GM18909 (cell line): ENCODE results near the gene GSTA3.
"Not testable (repeated sequence)": the region's sequence is repeated elsewhere in the genome, so short reads cannot be mapped to it uniquely, and the experiment has no call there.

Experiments used
- ATAC-seq: cut with Tn5 transposase; IDR thresholded peaks from one replicate; pipeline ENCODE4 v1.9.1; 2021; ENCODE audit warnings: mild to moderate bottlenecking; ENCODE audit not compliant: unreplicated experiment, poor library complexity

The GSTA3 gene

DNA sequence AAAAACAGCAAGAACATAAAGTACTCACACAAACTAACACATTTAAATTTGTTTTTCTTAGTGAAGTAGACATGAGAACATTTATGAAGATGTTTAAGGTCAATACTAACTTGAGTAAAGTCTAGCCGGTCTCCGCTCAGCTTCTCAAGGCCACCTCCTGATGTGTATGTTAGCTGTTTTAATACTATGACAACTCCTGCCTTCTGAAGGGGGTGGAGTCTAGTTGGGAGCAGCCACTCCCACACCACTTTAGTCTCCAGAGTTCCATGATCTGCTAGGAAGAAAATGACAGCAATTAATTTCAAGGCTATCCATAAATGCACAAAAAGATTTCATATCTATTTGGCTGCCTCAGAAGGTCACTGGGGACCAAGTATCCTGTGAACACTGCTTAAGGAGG is at the start of gene GSTA3:
Gene GSTA3 (minus strand): TSS at position 168 of the 400 bp plus-strand sequence. CDS start 3,864 bp downstream, outside the sequence.
- no peak for ATAC-seq

DNA sequence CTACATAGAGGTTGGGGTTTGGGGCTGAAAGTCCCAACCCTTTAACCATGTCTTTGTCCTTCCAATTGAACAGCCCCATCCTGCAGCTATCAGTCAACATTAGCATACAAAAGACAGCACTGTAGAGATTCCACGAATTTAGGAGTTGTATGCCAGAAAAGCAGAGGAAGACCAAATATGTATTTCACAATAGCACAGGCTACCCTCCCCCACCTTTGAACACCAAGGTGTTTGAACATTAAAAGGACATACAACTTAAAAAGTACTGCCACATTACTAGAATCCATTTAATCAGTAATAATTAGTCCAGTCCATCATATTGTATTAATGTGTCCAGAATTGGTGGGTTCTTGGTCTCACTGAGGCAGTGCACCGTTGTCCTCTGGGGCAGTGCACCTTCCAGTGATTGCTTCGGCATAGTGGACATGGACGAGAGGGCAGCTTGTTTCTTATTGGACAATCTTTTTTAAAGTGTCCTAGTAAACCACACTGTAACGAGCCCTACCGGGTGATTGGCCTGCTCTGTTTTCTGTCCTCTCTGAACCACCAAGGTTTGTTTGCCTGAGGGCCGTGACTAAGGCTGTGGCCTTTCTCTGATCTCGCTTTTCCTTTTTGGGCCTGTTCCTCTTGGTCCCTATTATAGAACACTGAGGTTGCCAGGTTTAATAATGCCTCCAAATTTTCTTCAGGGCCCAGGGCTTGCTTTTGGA is 49.2 kb upstream of the GSTA3 start:
- no peak for ATAC-seq

DNA sequence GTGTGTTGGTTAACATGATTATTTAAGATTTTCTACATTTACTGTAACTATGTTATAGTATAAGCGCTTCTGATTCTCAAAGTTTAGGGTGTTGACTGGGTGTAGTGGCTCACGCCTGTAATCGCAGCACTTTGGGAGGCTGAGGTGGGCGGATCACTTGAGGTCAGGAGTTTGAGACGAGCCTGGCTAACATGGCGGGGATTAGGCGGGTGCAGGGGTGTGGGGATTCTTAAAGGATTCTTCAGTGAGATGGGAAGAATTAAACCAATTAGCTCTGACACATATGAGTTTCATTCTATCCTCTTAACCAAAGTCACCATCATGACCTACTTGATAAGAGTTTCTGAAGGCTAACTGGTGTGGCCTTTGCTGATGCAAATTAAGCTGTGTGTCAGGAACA is 46.4 kb upstream of the GSTA3 start:
- no peak for ATAC-seq

DNA sequence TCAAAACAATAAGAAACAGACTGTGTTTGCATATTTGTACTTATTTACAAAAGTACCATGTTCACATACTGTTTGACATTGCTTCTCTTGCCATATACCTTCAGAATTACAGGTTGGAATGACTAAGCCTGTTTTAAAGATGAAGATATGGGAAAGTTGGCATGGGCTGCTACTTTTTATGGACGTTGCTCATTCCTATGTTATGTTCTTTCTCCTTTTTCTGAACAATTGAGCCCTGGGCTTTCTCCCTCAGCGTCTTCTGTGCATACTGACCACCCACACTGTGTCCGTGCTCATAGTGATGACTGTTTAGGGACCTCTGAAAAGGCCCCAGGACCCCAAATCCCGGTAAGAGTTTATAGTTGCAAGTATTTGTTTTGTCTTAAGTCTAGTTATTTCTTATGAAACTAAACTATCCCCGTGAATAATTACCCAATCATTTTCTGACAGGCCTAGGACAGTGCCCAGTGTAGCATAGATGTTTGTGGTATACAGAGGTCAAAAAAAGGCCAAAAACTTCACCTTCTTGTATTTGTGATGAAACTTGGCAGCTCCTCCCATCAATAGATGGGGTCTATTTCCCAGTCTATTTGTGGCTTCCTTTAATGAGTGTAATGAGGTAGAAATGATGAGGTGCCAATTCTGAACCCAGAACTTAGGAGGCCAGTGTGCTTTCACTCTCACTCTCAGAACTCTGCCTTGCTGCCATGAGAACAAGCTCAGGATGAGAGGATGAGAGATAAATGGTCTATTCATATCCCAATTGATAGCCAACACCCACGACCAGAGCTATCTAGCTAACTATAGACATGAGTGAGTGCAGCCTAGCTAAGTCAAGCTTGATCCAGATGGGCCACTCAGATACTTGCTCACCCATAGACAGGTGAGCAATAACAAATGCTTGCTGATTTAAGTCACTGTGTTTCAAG is 44.7 kb upstream of the GSTA3 start:
- no peak for ATAC-seq

DNA sequence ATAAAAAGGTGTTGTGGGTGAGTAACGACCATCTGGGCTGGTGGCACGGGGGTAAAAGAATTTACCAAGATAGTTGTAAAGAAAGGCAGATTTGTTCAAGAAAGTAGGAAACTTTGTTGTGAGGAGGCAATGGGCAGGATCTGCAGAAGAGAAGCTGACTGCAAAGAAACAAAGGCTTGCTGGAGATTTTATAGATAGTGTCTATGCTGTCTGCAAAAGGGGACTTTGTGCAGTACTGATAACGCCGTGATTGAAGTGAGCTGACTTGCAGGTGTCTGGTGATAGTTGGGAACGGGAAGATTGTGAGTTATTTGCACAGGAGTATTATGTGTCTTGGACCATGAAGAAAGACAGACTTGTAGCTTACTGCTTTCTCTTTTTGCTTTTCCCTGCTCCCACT is 36.8 kb upstream of the GSTA3 start:
- no peak for ATAC-seq

DNA sequence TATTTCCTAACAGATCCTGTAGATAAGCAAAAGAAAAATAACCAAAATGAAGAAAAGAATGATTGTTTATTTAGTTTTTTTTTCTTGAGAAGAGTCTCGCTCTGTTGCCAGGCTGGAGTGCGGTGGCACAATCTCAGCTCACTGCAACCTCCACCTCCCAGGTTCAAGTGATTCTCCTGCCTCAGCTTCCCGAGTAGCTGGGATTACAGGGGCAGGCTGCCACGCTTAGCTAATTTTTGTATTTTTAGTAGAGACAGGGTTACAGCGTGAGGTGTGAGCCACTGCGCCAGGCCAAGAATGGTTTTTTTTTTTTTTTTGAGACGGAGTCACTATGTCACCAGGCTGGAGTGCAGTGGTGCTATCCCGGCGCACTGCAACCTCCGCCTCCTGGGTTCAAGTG is 33.3 kb upstream of the GSTA3 start:
- ATAC-seq: not testable (repeated sequence)

DNA sequence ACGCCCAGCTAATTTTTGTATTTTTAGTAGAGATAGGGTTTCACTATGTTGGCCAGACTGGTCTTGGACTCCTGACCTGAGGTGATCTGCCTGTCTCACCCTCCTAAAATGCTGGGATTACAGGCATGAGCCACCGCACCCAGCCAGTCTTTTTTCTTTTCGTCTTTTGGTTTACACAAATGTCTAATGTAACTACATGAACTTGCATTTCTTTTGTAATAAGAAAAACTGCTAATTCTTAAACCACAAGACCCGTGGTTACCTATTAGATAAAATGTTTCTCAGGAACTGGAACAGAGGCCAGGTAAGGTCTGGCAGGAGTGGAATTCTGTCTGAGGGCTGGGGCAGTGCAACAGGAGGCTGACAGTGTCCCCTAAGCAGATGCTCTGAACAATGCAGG is 32.7 kb upstream of the GSTA3 start:
- no peak for ATAC-seq

DNA sequence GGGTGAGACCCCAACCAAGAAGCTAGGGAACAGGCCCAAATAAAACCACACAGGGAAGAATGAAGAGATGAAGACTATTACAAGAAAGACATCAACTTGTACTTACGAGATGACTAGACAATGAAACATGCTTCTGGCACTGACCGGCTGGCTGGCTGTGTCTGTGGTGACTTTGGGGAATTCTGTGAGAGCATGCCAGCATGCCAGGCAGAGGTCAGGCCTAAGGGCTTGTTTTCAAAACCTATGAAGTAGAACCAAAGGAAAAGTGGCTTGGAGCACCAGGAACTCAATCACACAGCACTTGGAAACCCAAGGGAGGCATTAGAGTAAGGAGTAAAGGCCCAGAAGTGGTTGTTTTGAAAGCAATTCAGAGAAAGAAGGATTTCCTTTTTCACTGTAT is 28.4 kb upstream of the GSTA3 start:
- no peak for ATAC-seq

DNA sequence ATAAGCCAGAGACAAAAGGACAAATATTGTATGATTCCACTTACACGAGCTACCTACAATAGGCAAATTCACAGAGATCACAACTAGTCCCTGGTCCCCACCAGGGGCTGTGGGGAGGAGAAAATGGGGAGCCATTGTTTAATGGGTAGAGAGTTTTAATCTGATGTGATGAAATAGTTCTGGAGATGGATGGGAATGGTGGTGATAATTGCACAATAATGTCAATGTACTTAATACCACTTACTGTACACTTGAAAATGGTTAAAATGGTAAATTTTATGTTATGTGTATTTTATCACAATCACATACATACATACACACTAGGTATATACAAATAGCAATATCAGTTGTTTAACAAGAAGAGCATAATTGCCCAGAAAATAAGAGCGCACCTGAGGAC is 24.3 kb upstream of the GSTA3 start:
- ATAC-seq: no peak

DNA sequence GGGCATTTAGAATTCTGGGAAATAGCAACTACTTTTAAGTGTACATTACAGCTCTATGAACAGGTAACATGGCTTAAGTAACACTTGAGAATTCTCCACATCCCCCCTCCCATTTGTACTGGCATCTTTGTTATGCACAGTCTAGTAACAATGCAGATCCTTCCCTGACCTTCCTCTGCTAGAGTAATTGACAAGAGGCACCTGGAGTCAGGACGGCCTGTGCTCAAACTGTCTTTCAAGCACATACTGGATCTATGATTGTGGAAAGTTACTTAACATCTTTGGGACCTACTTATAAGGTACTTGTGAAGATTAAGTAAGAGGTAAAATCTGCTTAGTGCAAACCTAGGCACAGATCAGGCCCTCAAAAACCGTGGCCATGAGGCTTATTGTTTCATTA is 21.9 kb upstream of the GSTA3 start:
- no peak for ATAC-seq

DNA sequence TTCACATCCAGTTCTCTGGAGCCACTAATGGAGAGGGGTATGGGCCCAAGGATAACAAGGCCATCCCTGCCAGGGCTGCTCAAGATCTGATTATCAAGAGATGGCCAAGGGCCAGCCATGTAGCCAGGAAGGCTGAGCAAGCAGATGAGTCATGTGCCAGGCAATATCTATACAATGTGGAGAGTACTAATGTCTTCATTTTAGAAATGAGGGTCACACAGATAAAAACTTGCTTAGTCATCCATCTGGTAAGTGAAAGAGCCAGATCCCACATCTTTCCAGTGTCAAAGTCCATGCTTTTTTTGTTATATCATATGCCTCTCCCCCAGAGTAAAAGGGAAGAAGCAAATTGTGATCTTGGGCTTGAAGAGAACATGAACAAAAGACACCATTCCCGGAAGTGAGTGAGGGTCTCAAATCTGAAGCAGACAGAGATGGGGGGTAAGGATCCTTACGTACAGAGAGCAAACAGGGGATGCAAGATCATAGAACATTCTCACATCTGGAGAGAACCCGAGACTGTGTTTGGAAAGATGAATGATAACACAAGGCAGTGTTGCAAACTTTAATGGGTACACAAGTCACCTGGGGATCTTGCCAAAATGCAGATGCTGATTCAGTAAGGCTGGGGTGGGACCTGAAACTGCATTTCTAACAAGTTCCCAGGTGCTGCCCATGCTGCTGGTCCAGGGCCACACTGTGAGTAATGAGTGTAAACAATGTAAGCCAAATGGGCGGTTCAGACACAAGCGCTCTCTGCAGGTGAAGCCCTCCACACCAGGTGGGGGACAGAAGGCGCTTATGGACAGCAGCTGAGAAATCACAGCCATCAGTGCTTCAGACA is 20.0 kb upstream of the GSTA3 start:
- ATAC-seq: no peak

DNA sequence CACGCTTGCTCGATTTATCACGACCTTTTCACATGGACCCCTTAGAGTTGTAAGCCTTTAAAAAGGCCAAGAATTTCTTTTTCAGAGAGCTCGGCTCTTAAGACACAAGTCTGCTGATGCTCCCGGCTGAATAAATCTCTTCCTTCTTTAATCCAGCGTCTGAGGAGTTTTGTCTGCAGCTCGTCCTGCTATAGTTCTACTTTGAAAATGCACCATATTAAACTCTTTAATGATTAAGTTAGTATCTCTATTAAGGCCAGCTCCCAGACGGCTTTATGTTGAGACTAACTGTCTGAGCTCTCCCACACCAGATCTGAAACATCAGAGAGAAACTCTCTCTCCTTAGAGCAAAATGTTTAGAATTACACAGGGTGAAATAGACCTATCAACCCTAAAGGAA is 18.0 kb upstream of the GSTA3 start:
- no peak for ATAC-seq

DNA sequence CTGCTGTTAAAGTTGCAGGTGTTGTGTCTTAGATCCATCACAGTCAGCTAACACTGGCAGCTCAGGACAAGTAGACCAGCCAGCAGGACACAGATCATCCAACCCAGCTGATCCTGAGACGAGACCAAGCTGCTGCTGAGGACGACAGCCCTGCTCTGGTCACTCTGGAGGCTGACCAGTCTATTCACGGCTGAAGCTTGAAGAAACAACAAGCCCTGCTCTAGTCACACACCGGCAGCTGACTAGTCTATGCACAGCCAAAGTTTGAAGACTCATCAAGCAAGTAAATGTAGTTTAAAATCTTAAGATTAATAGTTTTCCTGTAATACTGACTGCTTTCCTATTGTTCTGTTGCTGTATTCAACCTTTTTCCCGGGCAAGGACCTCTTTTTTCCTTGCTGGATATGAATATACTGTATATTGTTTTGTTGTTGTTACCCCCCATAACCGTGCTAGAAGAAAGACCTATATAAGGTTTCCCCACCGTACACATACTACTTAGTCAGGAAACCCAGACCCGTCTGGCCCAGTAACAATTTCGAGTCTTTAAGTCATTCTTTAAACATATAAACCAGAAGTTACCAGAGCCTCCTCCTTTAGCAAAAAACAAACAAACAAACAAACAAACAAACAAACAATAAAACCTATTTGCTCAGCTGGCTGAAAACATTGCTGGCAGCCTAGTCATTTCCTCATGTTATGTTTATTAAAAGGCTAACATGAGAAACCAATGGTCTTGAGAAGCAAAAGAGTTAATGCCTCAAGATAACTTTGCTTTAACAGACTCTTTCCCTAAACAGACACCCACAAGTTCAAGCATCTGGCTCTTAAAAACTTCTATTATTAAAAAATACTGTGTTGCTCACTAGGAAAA is 16.7 kb upstream of the GSTA3 start:
- ATAC-seq: no peak

DNA sequence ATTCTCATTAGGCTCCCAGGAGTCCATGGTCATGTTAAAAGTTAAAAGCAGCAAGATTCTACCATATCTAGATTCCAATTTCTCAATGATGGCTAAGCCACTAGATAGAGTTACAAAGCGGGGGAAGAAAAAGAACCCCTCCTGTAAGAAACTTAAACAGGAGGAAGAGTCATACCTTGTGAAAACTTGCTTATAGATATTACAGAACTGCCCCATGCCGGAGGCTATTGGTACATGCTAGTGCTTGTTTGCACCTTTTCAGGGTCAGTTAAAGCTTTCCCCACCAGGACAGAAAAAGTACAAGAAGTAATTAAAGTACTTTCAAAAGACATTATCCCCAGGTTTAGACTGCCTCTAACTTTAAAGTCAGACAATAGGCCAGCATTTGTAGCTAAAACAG is 15.5 kb upstream of the GSTA3 start:
- no peak for ATAC-seq

DNA sequence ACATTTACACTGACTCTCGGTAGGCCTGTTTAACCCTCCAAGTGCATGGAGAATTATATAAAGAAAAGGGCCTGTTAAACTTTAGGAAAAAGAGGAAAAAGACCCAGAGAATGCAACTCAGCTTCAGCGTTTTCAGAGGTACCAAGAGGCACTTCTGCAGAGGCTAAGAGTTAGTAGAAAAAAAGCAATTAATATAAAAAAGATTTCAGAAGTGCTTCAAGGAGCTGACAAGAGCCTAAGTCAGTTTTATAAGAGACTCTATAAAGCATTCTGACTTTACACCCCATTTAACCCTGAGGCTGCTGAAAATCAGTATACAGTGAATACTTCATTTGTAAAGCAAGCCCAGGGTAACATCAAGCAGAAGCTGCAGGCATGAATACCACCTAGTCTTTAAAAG is 14.2 kb upstream of the GSTA3 start:
- ATAC-seq: not testable (repeated sequence)

DNA sequence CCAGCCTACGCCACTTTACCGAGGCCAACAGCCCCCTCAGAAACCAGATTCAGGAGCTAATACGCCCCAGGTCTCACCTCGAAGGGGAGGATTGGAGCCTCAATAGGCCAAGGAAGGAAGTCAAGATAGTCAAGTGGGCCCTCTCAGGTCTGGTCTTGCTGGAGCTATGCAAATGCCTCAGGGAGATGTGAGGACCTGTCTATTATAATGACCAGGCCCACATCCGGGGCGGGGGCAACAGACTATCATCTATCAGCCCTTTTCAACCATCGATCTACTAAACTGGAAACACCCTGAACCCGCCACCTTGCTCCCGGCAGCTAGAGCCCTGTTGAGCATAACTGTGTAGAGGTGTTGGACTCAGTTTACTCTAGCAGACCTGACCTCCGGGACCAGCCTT is 12.7 kb upstream of the GSTA3 start:
- ATAC-seq: no peak

DNA sequence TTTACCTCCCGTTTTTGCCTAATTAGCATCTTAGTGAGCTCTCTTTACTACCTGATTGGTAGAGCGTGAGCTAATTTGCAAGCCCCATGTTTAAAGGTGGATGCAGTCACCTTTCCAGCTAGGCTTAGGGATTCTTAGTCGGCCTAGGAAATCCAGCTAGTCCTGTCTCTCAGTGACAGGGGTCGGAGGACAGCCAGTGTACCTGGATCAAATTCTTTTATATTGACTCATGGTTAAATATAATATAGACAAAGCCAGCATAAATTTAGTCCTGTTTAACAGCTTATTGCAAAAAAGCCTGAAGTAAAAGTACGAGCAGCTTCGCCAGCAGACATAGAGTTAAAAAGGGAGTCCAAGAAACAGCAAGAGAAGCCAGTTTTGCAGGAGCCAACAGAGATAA is 12.2 kb upstream of the GSTA3 start:
- no peak for ATAC-seq

DNA sequence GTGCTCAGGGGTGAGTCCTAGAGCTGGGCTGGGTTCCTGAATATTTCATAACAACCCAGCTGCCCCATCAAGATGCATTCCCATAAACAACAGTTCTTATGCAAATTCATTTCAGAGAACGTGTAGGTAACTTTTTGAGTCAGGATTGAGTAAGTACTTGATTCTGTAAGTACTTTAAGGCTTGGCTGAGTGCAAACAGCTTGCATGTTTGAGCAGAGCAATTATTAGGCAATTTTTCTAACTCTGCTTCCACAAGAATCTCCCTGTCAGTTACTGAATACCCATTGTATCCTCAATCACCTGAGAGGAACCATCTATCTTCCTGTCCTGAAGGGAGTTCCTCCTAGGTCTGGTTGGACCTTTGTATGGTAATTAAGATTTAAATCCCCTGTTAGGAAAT is 10.0 kb upstream of the GSTA3 start:
- ATAC-seq: not testable (repeated sequence)

DNA sequence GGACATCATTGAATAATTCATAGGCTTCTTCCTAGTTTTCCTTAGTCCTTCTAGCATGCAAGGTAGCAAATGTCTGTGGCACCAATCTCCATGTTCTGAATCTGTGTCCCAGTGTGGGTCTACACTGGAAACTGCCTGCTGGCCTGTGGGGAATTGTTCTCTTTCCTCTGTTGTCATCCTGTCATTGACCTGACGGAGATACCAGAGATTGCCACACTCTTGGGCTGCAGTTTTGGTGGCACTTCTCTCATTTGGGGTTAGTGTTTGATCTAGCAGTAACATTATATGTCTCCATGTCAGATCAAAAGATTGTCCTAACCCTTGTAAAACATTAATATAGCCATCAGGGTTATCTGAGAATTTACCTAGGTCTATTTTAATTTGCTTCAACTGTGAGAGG is 9.3 kb upstream of the GSTA3 start:
- not testable (repeated sequence) for ATAC-seq
